Measurements from ENCODE around the gene ZNF407. TPM values are rescaled to one million over a fixed set of nuclear protein-coding genes. Genes with fewer than 3 reads are reported as not detected.

ZNF407 gene
- total and polyA plus RNA-seq, 8 donors, result 2.1 to 49.0 (median 14.6) TPM

- no peaks in the 10 kb centered on the region for H3K4me1 ChIP-seq
- no peak overlapping the region for H3K4me3 ChIP-seq
- H3K27ac ChIP-seq, result no peak overlapping the region
- TF ChIP-seq CTCF (IDR thresholded peaks at IDR 0.05) (no peak), EP300 (IDR thresholded peaks at IDR 0.05) (no peak), POLR2A (IDR thresholded peaks at IDR 0.05) (no peak), POLR2AphosphoS5 (IDR thresholded peaks at IDR 0.05) (no peak)
- peaks cover 0 to 6% (median 0%) of the 10 kb centered on the region in 4 donors for H3K9me3 ChIP-seq
- intact Hi-C loops (cut with DNase I; ENCODE audit: low total_unique reads), result no loop called here
- H3K27me3 ChIP-seq, result no peaks in the 10 kb centered on the region
- no peaks in the 10 kb centered on the region for H3K36me3 ChIP-seq
- no peak for DNase-seq
- whole genome bisulfite sequencing, 5 donors, result 95 to 98% (median 97%) methylated on average over 38 to 43 of the region's 43 CpGs
These were observed 489.7 kb downstream of the ZNF407 start for GRCh38 chr18:75087119-75088020.

GRCh38 chr18:75088021-75088506 lies 490.4 kb downstream of the ZNF407 start:
- 85 to 95% (median 90%) methylated on average over 7 to 8 of the region's 8 CpGs for WGBS, 5 donors
- no peak overlapping the region for H3K27ac ChIP-seq
- peaks cover 0 to 3% (median 0%) of the 10 kb centered on the region in 4 donors for H3K9me3 ChIP-seq
- H3K4me1 ChIP-seq, result no peaks in the 10 kb centered on the region
- no peak overlapping the region for H3K4me3 ChIP-seq
- intact Hi-C loops (cut with DNase I; ENCODE audit: low total_unique reads), result no loop called here
- TF ChIP-seq POLR2AphosphoS5 (IDR thresholded peaks at IDR 0.05) (no peak), EP300 (IDR thresholded peaks at IDR 0.05) (no peak), POLR2A (IDR thresholded peaks at IDR 0.05) (no peak), CTCF (IDR thresholded peaks at IDR 0.05) (no peak)
- no peaks in the 10 kb centered on the region for H3K36me3 ChIP-seq
- no peak for DNase-seq
- H3K27me3 ChIP-seq, result no peaks in the 10 kb centered on the region

- TF ChIP-seq CTCF (IDR thresholded peaks at IDR 0.05) (no peak), POLR2A (IDR thresholded peaks at IDR 0.05) (no peak), EP300 (IDR thresholded peaks at IDR 0.05) (no peak)
- Histone ChIP-seq H3K4me1 (no peaks in the 10 kb centered on the region), H3K4me3 (no peak overlapping the region), H3K36me3 (no peaks in the 10 kb centered on the region), H3K27ac (no peak overlapping the region), H3K27me3 (no peaks in the 10 kb centered on the region), H3K9me3 (no peaks in the 10 kb centered on the region)
- intact Hi-C loops (cut with DNase I; ENCODE audit: low total_unique reads), result no loop called here
- 92 to 100% (median 93%) methylated on average over 5 to 20 of the region's 20 CpGs for WGBS, 5 donors
- DNase-seq, result no peak
These were observed 491.0 kb downstream of the ZNF407 start for GRCh38 chr18:75088622-75089211.

- TF ChIP-seq POLR2A (IDR thresholded peaks at IDR 0.05) (no peak), EP300 (IDR thresholded peaks at IDR 0.05) (no peak), CTCF (IDR thresholded peaks at IDR 0.05) (no peak), POLR2AphosphoS5 (IDR thresholded peaks at IDR 0.05) (no peak)
- Histone ChIP-seq H3K4me3 (no peak overlapping the region), H3K4me1 (no peaks in the 10 kb centered on the region), H3K27ac (no peak overlapping the region), H3K36me3 (no peaks in the 10 kb centered on the region), H3K27me3 (no peaks in the 10 kb centered on the region), H3K9me3 (no peaks in the 10 kb centered on the region)
- intact Hi-C loops (cut with DNase I; ENCODE audit: low total_unique reads), result no loop called here
- DNase-seq, result no peak
- 86 to 93% (median 90%) methylated on average over 28 to 31 of the region's 31 CpGs for WGBS, 5 donors
These were observed 492.2 kb downstream of the ZNF407 start for GRCh38 chr18:75089748-75090327.

Measured in stomach (tissue), 9 donors.